Osteocyte (in vitro differentiated cells): Measurements from ENCODE around the gene OSBPL5. TPM values are rescaled to one million over a fixed set of nuclear protein-coding genes. Genes with fewer than 3 reads are reported as not detected.
"Not testable (repeated sequence)": the region's sequence is repeated elsewhere in the genome, so short reads cannot be mapped to it uniquely, and the experiment has no call there.

ENCODE experiments used
- DNase-seq: peaks from one replicate; pipeline ENCODE4 v3.0.0; 2021; ENCODE audit warnings: mixed read lengths; ENCODE audit not compliant: unreplicated experiment; ENCODE audit errors: extremely low spot score
- H3K27ac Mint-ChIP-seq: one replicate; pipeline ENCODE4 v1.8.0; 2021; ENCODE audit warnings: mild to moderate bottlenecking, mixed read lengths; ENCODE audit not compliant: unreplicated experiment
- H3K27me3 Mint-ChIP-seq: one replicate; pipeline ENCODE4 v1.8.0; 2021; ENCODE audit warnings: mixed read lengths; ENCODE audit not compliant: unreplicated experiment
- H3K36me3 Mint-ChIP-seq: one replicate; pipeline ENCODE4 v1.8.0; 2021; ENCODE audit warnings: mixed read lengths; ENCODE audit not compliant: unreplicated experiment
- H3K4me1 Mint-ChIP-seq: one replicate; pipeline ENCODE4 v1.8.0; 2021; ENCODE audit warnings: mixed read lengths; ENCODE audit not compliant: unreplicated experiment
- H3K4me3 Mint-ChIP-seq: one replicate; pipeline ENCODE4 v1.8.0; 2021; ENCODE audit warnings: mild to moderate bottlenecking, moderate library complexity, mixed read lengths; ENCODE audit not compliant: unreplicated experiment
- H3K9me3 Mint-ChIP-seq: one replicate; pipeline ENCODE4 v1.8.0; 2021; ENCODE audit warnings: mixed read lengths; ENCODE audit not compliant: unreplicated experiment
- CTCF ChIP-seq: fragments of 200-600 bp; sonication (generic); IDR thresholded peaks from 2 replicates; pipeline ENCODE4 v1.5.0; 2021; ENCODE audit warnings: antibody characterized with exemption, mild to moderate bottlenecking, moderate library complexity
- total RNA-seq: library from RNA; stranded (reverse); gene quantifications from 2 replicates; pipeline ENCODE4 v1.2.1, GENCODE V29; 2021

Gene OSBPL5
- total RNA-seq, 1 donor from 2014 or later, result 47.9 TPM

DNA sequence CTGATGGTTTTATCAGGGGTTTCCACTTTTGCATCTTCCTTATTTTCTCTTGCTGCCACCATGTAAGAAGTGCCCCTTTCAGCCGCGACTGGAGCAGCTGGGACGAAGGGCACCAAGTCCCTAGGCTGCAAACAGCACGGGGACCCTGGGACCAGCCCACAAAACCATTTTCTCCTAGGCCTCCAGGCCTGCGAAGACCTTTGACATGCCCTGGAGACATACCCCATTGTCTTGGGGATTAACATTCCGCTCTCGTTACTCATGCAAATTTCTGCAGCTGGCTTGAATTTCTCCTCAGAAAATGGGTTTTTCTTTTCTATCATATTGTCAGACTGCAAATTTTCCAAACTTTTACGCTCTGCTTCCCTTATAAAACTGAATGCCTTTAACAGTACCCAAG is 101.2 kb downstream of the OSBPL5 start:
- not testable (repeated sequence) for H3K9me3 Mint-ChIP-seq, H3K36me3 Mint-ChIP-seq, H3K27me3 Mint-ChIP-seq, H3K4me3 Mint-ChIP-seq, H3K4me1 Mint-ChIP-seq, H3K27ac Mint-ChIP-seq, DNase-seq

DNA sequence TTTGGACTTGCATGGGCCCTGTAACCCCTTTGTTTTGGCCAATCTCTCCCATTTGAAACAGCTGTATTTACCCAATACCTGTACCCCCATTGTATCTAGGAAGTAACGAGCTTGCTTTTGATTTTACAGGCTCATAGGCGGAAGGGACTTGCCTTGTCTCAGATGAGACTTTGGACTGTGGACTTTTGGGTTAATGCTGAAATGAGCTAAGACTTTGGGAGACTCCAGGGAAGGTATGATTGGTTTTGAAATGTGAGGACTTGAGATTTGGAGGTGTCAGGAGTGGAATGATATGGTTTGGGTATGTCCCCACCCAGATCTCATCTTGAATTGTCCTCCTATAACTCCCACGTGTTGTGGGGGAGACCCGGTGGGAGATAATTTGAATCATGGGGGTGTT is 101.7 kb downstream of the OSBPL5 start:
- H3K27ac Mint-ChIP-seq, DNase-seq, H3K4me3 Mint-ChIP-seq, H3K27me3 Mint-ChIP-seq, H3K9me3 Mint-ChIP-seq, H3K36me3 Mint-ChIP-seq, H3K4me1 Mint-ChIP-seq: not testable (repeated sequence)

DNA sequence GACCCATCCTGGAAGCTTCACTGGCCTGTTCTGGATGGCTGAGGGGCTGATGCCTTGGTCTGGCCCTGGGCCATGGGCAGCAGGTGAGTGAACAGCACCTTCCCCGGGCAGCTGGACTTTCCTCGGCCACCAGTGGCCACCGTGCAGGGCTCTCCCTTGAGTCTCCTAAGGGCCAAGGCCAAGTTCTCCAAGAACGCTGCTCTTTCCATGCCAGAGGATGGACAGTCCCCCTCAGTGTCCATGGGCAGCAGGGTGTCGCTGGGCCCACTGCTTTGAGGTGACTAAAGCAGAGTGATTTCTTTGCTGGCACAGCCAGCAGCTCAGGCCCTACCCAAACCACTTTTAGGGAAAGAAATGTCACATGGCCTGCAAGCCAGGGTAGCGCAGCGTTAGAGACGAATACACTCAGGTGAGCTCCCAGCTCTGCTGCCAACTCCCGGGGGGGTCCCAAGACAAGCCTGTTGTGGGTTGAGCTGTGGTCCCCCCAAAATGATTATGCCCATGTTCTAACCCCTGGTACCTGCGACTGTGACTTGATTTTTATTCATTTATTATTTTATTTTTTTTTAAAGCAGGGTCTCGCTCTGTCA is 104.6 kb downstream of the OSBPL5 start:
- DNase-seq, result no peak
- TF ChIP-seq CTCF, result no peak
- no peak overlapping the region for H3K27ac Mint-ChIP-seq
- H3K27me3 Mint-ChIP-seq, result peaks cover 2% of the 10 kb centered on the region
- no peak overlapping the region for H3K4me3 Mint-ChIP-seq
- peaks cover 23% of the 10 kb centered on the region for H3K4me1 Mint-ChIP-seq
- no peaks in the 10 kb centered on the region for H3K9me3 Mint-ChIP-seq
- H3K36me3 Mint-ChIP-seq, result no peaks in the 10 kb centered on the region

DNA sequence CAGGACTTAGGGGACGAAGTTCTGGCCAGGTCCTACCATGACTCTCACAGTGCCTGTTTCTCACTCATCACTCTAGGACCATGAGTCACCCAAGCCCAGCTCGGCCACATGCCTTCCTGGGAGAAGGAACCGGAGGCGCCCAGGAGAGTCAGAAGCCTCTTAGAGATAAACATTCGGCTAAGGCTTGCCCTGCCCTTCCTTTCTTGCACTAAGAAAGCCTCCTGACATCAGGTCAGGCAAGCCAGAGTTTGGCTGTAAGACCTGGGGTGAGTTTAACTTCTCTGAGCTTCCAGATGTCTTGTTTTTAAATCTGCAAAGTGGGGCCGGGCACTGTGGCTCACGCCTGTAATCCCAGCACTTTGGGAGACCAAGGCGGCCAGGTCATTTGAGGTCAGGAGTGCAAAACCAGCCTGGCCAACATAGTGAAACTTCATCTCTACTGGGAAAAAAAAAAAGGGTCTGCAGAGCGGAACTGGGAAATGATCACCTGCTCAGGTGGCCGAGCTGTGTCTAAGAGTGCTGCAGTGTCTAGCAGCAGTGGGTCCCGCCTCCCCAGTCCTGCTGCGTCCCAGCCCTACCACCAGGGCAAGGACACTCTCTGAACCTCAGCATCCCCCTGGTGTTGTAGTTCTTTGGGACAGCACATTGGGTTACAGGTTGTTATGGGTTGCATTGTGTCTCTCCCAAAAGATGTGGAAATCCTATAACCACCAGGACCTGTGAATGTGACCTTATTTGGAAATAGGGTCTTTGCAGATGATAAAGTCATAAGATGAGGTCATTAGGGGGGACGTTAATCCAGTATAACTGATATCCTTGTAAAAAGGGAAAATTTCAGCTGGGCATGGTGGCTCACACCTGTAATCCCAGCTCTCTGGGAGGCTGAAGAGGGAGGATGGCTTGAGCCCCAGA is 106.1 kb downstream of the OSBPL5 start:
- peak overlapping the region; percentile 53 for H3K4me3 Mint-ChIP-seq

DNA sequence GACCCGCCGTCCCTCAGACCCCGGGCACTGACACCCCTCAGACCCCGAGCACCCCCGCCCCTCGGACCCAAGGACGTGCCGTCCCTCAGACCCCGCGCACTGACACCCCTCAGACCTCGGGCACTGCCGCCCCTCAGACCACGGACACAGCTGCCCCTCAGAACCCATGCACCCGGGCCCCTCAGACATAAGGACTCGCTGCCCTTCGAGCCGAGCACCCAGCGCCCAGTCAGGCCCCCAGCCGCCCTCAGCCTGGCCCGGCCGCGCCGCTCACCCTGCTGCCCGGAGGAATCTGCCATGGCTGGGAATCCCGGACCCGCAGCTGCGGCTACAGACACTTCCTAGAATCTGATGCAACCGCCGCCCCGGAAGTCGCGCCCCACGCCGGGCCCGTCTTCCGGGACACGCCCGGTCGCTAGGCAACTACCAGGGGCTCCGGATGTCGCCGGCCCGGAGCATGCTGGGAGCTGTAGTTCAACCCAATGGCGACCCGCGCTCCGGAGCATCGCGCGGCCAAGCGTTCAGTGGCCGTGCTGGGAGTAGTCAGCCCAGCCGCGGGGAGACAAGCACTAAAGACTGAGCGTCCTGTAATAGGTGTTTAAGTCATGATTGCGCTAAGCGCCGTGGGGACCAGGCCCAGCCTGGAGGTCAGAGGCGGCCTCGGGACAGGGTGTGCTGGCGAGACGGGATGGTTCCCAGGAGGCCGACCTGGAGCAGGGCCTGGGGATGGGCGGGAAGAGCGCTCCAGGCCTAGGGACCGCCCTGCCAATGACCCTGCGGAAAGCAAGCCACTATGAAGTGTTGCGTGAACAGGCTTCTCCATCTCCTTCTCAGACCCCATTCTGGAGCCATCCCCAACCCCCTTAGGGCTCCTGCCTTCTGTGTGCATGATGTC is 107.8 kb downstream of the OSBPL5 start, which contains the start of gene CARS1:
TSS of gene CARS1 (minus strand) at position 355 of the 895 bp plus-strand sequence. CDS start at position 299, 56 bp downstream.
- H3K27me3 Mint-ChIP-seq, result no peaks in the 10 kb centered on the region
- H3K27ac Mint-ChIP-seq, result peak within 1 kb of the TSS; percentile 93
- H3K36me3 Mint-ChIP-seq, result peaks cover 17% of the 10 kb centered on the region
- H3K4me1 Mint-ChIP-seq, result peaks cover 47% of the 10 kb centered on the region
- H3K9me3 Mint-ChIP-seq, result no peaks in the 10 kb centered on the region
- peak; percentile 98 for DNase-seq
- peak within 1 kb of the TSS; percentile 88 for H3K4me3 Mint-ChIP-seq
- TF ChIP-seq CTCF, result no peak

More for the DNA sequence above, 106.1 kb downstream of the OSBPL5 start:
- no peak for DNase-seq
- peaks cover under 1% of the 10 kb centered on the region for H3K27me3 Mint-ChIP-seq
- H3K36me3 Mint-ChIP-seq, result peaks cover 11% of the 10 kb centered on the region
- H3K27ac Mint-ChIP-seq, result peak overlapping the region; percentile 47
- no peaks in the 10 kb centered on the region for H3K9me3 Mint-ChIP-seq
- TF ChIP-seq CTCF, result no peak
- peaks cover 36% of the 10 kb centered on the region for H3K4me1 Mint-ChIP-seq
